Measurements from ENCODE around the gene LRRC3. TPM values are rescaled to one million over a fixed set of nuclear protein-coding genes. Genes with fewer than 3 reads are reported as not detected.

Gene LRRC3
- total and polyA plus RNA-seq, 2 of the 8 experiments (the other 6 are each of a cell fraction or from before 2014, with no cell fraction given): 3.1 to 5.4 TPM

DNA sequence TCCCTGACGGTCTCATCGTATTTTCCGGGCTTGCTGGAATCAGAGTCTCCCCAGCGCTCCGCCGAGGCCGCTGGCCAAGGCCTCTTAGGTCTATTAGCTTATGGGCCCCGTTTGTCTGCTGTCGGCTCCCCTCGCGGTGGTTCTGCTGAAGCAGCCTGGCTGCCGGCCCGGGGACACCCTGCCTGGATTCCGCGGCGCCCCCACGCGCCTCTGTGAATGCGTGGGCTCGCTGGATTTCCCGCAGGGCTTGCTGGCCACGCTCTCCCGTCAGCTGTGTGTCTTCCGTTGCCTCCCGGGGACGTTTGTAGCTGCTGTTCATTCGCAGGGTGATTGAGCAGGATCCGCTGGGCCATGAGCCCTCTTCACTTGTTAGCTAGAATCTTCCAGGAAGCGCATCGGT is 8.4 kb downstream of the LRRC3 start:
- POLR2A ChIA-PET (ENCODE audit: partially characterized antibody): interaction anchor here (1.3 kb wide), 1 partner anchor 14 kb away, joined by 3 read pairs; no protein-coding TSS in a partner anchor

More for the DNA sequence above, 8.4 kb downstream of the LRRC3 start:
- Histone ChIP-seq H3K79me2 (ENCODE audit: control insufficient read depth in 1 of 2, insufficient read depth in 2 of 2, low read length in 2 of 2) (no peaks in the 10 kb centered on the region), H2AK5ac (ENCODE audit: low read depth, low read length) (no peak overlapping the region), H3K4me2 (ENCODE audit: insufficient read depth in 1 of 2, low read depth in 2 of 2, low read length in 2 of 2) (no peak overlapping the region), H3K9ac (replicated peaks in 1 of 4; ENCODE audit: extremely low read depth in 1 of 4, low read depth in 3 of 4, low read length in 3 of 4) (no peak overlapping the region), H3K27ac (ENCODE audit: low read depth, low read length) (no peak overlapping the region), H4K91ac (replicated peaks; ENCODE audit: insufficient read length, low read length) (no peak overlapping the region), H2AFZ (ENCODE audit: low read length) (no peak overlapping the region; the same call in 1 of the 2 replicates), H3K27me3 (replicated peaks in 1 of 4; ENCODE audit: control insufficient read depth in 3 of 4, extremely low read depth in 1 of 4, insufficient read depth in 3 of 4, low read length in 3 of 4) (no peaks in the 10 kb centered on the region), H2BK15ac (ENCODE audit: low read length) (no peak overlapping the region), H3K56ac (replicated peaks; ENCODE audit: insufficient read length, low read depth, low read length) (no peak overlapping the region), H2BK5ac (ENCODE audit: low read depth, low read length) (no peak overlapping the region), H4K5ac (ENCODE audit: insufficient read length, low read depth, low read length) (no peak overlapping the region), H3K18ac (ENCODE audit: extremely low read depth, low read length) (no peak overlapping the region), H3K23ac (ENCODE audit: insufficient read length) (no peak overlapping the region), H2BK12ac (ENCODE audit: low read depth, low read length) (no peak overlapping the region), H2BK120ac (replicated peaks; ENCODE audit: low read depth, low read length) (no peak overlapping the region), H4K8ac (ENCODE audit: extremely low read depth, insufficient read depth, low read length) (peak overlapping the region; percentile 3; the same call in 1 of the 2 replicates), H2BK20ac (ENCODE audit: low read length) (no peak overlapping the region), H3K36me3 (ENCODE audit: control insufficient read depth in 2 of 4, insufficient read depth in 4 of 4, low read length in 3 of 4) (no peaks in the 10 kb centered on the region), H3K4me1 (replicated peaks in 1 of 4; ENCODE audit: control insufficient read depth in 3 of 4, insufficient read depth in 4 of 4, low read length in 3 of 4) (peaks cover 0 to 2% (median 0%) of the 10 kb centered on the region in 4 experiments; a peak in 2 of 7 replicates), H3K4me3 (ENCODE audit: extremely low read depth in 1 of 4, insufficient read depth in 2 of 4, low read depth in 3 of 4, low read length in 4 of 4) (no peak overlapping the region), H3K14ac (ENCODE audit: insufficient read length) (no peak overlapping the region), H3K79me1 (ENCODE audit: low read depth, low read length) (no peaks in the 10 kb centered on the region), H4K20me1 (replicated peaks in 1 of 2; ENCODE audit: control insufficient read depth in 1 of 2, insufficient read depth in 2 of 2, low read length in 2 of 2) (peaks cover 0 to 3% of the 10 kb centered on the region in 2 experiments), H3K23me2 (ENCODE audit: low read depth, low read length) (no peaks in the 10 kb centered on the region; the same call in 1 of the 2 replicates), H3K9me3 (ENCODE audit: insufficient read depth in 2 of 2, low read depth in 1 of 2, low read length in 1 of 2) (no peaks in the 10 kb centered on the region), H3K4ac (replicated peaks; ENCODE audit: insufficient read length, low read depth, low read length) (no peak overlapping the region)
- DNase-seq (ENCODE audit: low read depth in 1 of 2, low spot score in 2 of 2) (no peak), FAIRE-seq (no peak)
- TF ChIP-seq, protein P1, sequence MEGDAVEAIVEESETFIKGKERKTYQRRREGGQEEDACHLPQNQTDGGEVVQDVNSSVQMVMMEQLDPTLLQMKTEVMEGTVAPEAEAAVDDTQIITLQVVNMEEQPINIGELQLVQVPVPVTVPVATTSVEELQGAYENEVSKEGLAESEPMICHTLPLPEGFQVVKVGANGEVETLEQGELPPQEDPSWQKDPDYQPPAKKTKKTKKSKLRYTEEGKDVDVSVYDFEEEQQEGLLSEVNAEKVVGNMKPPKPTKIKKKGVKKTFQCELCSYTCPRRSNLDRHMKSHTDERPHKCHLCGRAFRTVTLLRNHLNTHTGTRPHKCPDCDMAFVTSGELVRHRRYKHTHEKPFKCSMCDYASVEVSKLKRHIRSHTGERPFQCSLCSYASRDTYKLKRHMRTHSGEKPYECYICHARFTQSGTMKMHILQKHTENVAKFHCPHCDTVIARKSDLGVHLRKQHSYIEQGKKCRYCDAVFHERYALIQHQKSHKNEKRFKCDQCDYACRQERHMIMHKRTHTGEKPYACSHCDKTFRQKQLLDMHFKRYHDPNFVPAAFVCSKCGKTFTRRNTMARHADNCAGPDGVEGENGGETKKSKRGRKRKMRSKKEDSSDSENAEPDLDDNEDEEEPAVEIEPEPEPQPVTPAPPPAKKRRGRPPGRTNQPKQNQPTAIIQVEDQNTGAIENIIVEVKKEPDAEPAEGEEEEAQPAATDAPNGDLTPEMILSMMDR (IDR thresholded peaks at IDR 0.05; ENCODE audit: control extremely low read depth in 1 of 3, insufficient read depth in 1 of 3, low read depth in 1 of 3, low read length in 3 of 3): 0 out of 4 replicates have a peak, but pooled peaks of 1 of the 3 experiments have one; percentile 3
- TF ChIP-seq MAX (IDR thresholded peaks at IDR 0.05): no peak
- WGBS, 2 experiments (ENCODE audit: extremely low coverage in 1 of 2, insufficient coverage in 1 of 2, insufficient read length in 1 of 2, insufficient replicate concordance in 2 of 2, low coverage in 1 of 2, low lambda C conversion rate in 2 of 2, missing lambda C conversion rate in 1 of 2): 81% methylated on average over 25 of the region's 30 CpGs; no CpG with 5 or more reads in 1 of the 2 experiments
- CTCF ChIA-PET (ENCODE audit: partially characterized antibody): interaction anchor here (1.1 kb wide), 2 partner anchors 19 to 27 kb away, joined by 3 read pairs; no protein-coding TSS in a partner anchor

Measured in H1 (cell line).